Activated naive CD4-positive, alpha-beta T cell treated with anti-CD3 and anti-CD28 coated beads, Interleukin-2, amount 10 ng/mL, durations not matched to agents 7 days and 5 days (primary cell): ENCODE measurements around the gene CCDC167.
A peak's percentile ranks its signal among the peaks of the same experiment; 100 is the strongest.

Experiments used
- CTCF ChIA-PET: fragments of 350-600 bp; sonication (Branson Sonifier 250); formaldehyde crosslinking; loops from one replicate; lab custom pipeline; 2021; ENCODE audit warnings: antibody characterized with exemption; lab: Charles Lee
- DNase-seq: peaks from one replicate; pipeline ENCODE4 v3.0.0-alpha.2; 2020
- H3K27ac Mint-ChIP-seq: one replicate; pipeline ENCODE4 v1.8.0; 2021; ENCODE audit warnings: mild to moderate bottlenecking, moderate library complexity, mixed read lengths
- H3K27me3 Mint-ChIP-seq: one replicate; pipeline ENCODE4 v1.8.0; 2021; ENCODE audit warnings: mild to moderate bottlenecking, mixed read lengths
- H3K36me3 Mint-ChIP-seq: one replicate; pipeline ENCODE4 v1.8.0; 2021; ENCODE audit warnings: mixed read lengths
- H3K4me1 Mint-ChIP-seq: one replicate; pipeline ENCODE4 v1.8.0; 2021; ENCODE audit warnings: mixed read lengths
- H3K4me3 Mint-ChIP-seq: one replicate; pipeline ENCODE4 v1.8.0; 2021; ENCODE audit warnings: mild to moderate bottlenecking, moderate library complexity, mixed read lengths
- H3K9me3 Mint-ChIP-seq: one replicate; pipeline ENCODE4 v1.8.0; 2021; ENCODE audit warnings: mixed read lengths

CCDC167 gene

DNA sequence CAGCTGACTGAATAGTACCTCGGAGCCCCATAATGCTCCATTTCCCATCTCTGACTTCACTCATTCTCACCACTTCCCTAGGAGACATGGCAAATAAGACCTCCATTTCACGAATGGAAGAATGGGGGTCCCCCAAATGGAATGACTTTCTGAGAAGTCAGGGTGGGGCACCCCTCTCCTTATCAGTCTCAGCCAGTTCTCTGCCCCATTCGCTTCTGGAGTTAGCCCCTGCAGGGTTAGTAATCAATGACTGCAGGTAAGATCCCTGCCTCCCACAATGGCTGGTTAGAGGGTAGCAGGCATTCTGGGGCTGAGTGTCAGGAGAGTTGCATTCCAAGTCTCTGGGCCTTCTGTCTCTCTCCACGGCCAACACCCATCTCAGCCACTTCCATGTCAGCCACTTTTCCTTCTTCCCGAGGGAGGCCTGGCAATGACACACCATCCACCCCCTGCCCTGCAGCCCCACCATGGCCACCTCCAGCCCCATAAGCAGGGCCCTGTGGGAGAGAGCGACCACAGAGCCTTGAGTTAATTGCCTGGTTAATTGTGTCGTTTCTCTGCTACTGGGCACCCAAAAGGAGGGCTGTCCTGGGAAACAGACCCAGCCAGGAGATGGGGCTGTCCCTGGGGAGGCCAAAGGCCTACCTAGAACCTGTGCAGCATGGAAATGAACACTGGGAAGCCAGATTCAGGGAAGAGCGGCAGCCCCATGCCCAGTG is 13.4 kb downstream of the CCDC167 start:
- peaks cover 34% of the 10 kb centered on the region for H3K4me1 Mint-ChIP-seq
- CTCF ChIA-PET, result interaction anchor here (1.3 to 1.8 kb wide), 2 partner anchors 87 to 206 kb away, joined by 3 to 5 read pairs; no protein-coding TSS in a partner anchor
- H3K9me3 Mint-ChIP-seq, result no peaks in the 10 kb centered on the region

GRCh38 chr6:37485291-37485702 is 14.4 kb downstream of the CCDC167 start:
- H3K4me3 Mint-ChIP-seq, result no peak overlapping the region
- H3K36me3 Mint-ChIP-seq, result peaks cover 27% of the 10 kb centered on the region
- no peak for DNase-seq
- no peaks in the 10 kb centered on the region for H3K9me3 Mint-ChIP-seq
- H3K27ac Mint-ChIP-seq, result no peak overlapping the region
- H3K27me3 Mint-ChIP-seq, result no peaks in the 10 kb centered on the region
- CTCF ChIA-PET, result interaction anchor here (0.5 to 2.5 kb wide), 6 partner anchors 32 to 1009 kb away, joined by 3 to 33 read pairs (median 4); no protein-coding TSS in a partner anchor
- H3K4me1 Mint-ChIP-seq, result peaks cover 32% of the 10 kb centered on the region

More for the DNA sequence above, 13.4 kb downstream of the CCDC167 start:
- H3K27ac Mint-ChIP-seq, result peak overlapping the region; percentile 78
- H3K27me3 Mint-ChIP-seq, result no peaks in the 10 kb centered on the region
- peaks cover 26% of the 10 kb centered on the region for H3K36me3 Mint-ChIP-seq
- no peak for DNase-seq
- no peak overlapping the region for H3K4me3 Mint-ChIP-seq

DNA sequence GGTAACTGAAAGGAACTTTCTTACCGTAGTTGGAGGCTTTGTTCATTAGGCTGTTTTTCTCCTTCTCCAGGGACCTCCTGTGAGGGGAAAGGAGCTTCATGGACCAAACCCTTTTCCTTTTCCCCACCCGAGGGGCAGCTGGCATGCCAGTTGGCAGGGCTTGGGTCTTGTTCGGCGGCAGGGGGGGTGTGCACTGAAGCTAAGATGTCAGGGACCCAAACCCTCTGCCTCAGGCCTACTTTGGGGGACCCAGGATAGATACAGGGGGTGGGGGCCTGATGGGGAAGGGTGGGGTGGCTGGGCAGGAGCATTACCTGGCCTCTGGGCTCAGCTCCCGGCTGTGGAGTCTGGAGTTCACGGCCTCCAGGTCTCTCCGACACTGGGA is 14.9 kb downstream of the CCDC167 start:
- Mint-ChIP-seq H3K27me3 (no peaks in the 10 kb centered on the region), H3K4me1 (peaks cover 27% of the 10 kb centered on the region), H3K4me3 (no peak overlapping the region), H3K27ac (no peak overlapping the region), H3K9me3 (no peaks in the 10 kb centered on the region), H3K36me3 (peaks cover 28% of the 10 kb centered on the region)
- CTCF ChIA-PET, result interaction anchor here (0.5 to 2.5 kb wide), 6 partner anchors 32 to 1010 kb away, joined by 3 to 33 read pairs (median 4); no protein-coding TSS in a partner anchor
- no peak for DNase-seq

DNA sequence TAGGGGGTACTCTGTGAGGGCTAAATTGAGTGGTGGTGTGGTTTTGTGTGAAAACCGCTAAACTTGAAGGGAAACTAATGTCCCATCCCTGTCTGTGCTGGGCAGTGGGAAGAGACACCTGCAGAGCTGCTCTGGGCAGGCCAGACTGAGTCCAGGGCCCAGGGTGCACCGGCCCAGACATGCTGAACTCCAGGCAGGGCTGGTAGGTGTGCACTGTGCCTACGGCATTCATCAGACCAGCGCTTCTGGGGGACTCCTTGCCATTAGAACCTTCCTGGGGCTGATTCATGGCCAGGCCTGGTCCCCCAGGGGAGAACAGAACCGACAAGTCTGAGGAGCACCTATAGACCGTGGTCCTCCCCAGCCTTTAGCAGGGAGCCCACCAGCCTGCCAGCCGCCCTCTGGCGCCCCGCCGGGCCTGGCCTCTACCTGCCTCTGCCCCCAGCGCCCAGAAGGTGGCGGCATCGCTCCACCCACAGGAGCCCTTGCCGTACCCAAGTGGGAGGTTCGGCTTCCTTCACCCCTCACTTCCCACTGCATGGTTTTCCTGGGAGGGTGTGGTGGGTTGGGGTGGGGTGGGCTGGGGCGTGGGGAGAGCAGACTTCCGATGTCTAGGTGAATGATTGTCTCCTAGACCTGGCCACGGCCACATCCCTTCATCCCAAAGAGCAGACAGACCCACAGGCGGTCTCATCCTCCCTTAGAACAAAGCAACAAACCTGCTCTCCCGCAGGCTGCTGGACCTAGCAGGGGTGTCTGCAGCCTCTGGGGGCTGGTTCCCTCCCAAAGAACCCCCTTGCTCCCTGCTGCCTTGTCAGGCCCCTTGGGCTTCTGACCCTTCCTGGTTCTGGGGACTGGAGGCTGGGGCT is 15.5 kb downstream of the CCDC167 start:
- Mint-ChIP-seq H3K27ac (no peak overlapping the region), H3K36me3 (peaks cover 34% of the 10 kb centered on the region)

GRCh38 chr6:37483252-37483901 is 16.3 kb downstream of the CCDC167 start:
- DNase-seq, result no peak
- Mint-ChIP-seq H3K27ac (no peak overlapping the region), H3K9me3 (no peaks in the 10 kb centered on the region), H3K4me1 (peaks cover 15% of the 10 kb centered on the region), H3K4me3 (no peak overlapping the region), H3K27me3 (no peaks in the 10 kb centered on the region), H3K36me3 (peaks cover 40% of the 10 kb centered on the region)
- CTCF ChIA-PET, result interaction anchor here (0.8 to 2.5 kb wide), 3 partner anchors 10 to 84 kb away, joined by 3 to 33 read pairs (median 3); no protein-coding TSS in a partner anchor

More for the DNA sequence above, 15.5 kb downstream of the CCDC167 start:
- Mint-ChIP-seq H3K27me3 (no peaks in the 10 kb centered on the region), H3K4me3 (no peak overlapping the region), H3K9me3 (no peaks in the 10 kb centered on the region), H3K4me1 (peaks cover 22% of the 10 kb centered on the region)
- peak; percentile 81 for DNase-seq
- CTCF ChIA-PET, result interaction anchor here (0.8 to 2.5 kb wide), 4 partner anchors 11 to 89 kb away, joined by 3 to 33 read pairs (median 6); no protein-coding TSS in a partner anchor

- Mint-ChIP-seq H3K4me3 (no peak overlapping the region), H3K27ac (peak overlapping the region; percentile 2), H3K27me3 (no peaks in the 10 kb centered on the region), H3K4me1 (peaks cover 9% of the 10 kb centered on the region), H3K36me3 (peaks cover 41% of the 10 kb centered on the region), H3K9me3 (no peaks in the 10 kb centered on the region)
- DNase-seq, result no peak
- CTCF ChIA-PET, result interaction anchor here (1.6 kb wide), 1 partner anchor 84 kb away, joined by 3 read pairs; no protein-coding TSS in a partner anchor
Measured at GRCh38 chr6:37482606-37483251, 17.0 kb downstream of the CCDC167 start.

DNA sequence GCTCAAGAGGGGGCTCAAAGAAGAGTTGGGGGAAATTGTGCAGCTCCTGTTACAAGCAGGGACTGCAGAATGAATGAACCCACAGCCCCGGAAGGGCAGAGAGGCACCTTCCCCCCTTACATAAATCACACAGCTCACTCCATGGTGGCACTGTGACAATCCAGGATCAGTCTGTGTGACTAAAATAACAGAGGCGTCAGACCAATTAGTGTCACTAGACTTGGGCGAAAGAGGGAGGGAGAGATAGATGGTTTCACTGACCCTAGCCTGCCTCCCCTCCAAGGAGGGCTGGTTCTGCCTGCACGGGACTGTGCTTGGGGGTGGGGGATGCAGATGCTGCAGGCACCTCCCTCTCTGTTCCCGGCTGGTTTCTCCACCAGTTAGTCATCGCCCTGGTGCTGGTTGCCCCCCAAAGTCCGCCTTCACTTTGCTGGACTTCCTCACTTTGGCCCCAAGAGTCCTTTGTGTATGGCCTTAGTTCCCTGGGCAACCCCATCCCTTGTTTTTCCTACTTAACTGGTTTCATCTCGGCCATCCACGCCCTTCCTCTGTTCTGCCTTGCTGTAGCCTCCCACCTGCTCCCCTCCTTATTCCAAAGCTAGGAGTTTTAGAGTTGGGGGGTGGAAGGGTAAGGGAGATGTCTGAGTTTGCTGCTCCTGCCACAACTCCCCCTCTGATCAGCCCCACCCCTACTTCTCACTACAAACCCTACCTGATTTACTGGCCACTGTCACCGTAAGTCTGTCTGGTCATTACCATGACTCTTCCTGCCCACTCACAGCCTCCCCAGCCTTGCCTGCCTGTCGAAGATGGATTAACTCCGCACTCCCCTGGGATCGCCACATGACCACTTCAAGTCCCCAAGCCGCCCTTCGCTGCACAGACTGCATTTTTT is 17.7 kb downstream of the CCDC167 start:
- H3K27me3 Mint-ChIP-seq, result no peaks in the 10 kb centered on the region
- H3K9me3 Mint-ChIP-seq, result no peaks in the 10 kb centered on the region
- H3K4me1 Mint-ChIP-seq, result peaks cover 9% of the 10 kb centered on the region
- H3K27ac Mint-ChIP-seq, result peak overlapping the region; percentile 2
- H3K36me3 Mint-ChIP-seq, result peaks cover 45% of the 10 kb centered on the region
- no peak overlapping the region for H3K4me3 Mint-ChIP-seq
- DNase-seq, result peak; percentile 15
- CTCF ChIA-PET, result interaction anchor here (0.7 to 2.3 kb wide), 4 partner anchors 84 to 195 kb away, joined by 3 to 6 read pairs (median 4); no protein-coding TSS in a partner anchor

DNA sequence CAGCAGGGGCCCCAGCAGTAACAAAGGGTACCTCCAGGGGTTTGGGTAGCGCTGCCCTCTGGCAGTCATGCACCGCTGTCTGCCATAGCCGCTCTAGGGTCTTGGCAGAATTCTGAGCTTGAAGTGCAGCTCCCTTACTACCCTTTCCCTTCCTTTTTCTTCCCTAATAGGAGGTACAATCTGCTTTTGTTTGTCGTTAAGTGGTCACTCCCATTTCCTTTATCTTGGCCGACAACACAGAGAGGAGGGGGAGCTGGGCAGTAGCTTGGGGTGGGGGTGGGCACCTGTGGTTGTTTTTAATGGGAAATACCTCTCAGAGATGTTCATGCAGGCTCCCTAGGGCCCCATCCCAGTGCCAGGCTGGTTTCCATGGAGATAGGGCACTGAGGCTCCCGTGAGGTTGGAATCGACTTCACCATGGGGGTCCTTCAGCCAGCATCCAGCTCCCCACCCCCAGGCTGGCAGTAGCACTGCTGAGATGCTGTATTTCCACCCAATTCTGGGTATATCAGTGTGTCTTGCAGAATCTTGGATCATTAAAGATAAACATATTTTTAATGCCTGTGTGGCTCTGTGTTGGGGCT is 18.6 kb downstream of the CCDC167 start:
- Mint-ChIP-seq H3K27me3 (no peaks in the 10 kb centered on the region), H3K36me3 (peaks cover 51% of the 10 kb centered on the region), H3K9me3 (no peaks in the 10 kb centered on the region), H3K27ac (no peak overlapping the region), H3K4me1 (peaks cover 9% of the 10 kb centered on the region), H3K4me3 (no peak overlapping the region)
- peak; percentile 15 for DNase-seq
- CTCF ChIA-PET, result interaction anchor here (1.0 to 2.3 kb wide), 3 partner anchors 85 to 212 kb away, joined by 4 to 6 read pairs (median 5); no protein-coding TSS in a partner anchor

DNA sequence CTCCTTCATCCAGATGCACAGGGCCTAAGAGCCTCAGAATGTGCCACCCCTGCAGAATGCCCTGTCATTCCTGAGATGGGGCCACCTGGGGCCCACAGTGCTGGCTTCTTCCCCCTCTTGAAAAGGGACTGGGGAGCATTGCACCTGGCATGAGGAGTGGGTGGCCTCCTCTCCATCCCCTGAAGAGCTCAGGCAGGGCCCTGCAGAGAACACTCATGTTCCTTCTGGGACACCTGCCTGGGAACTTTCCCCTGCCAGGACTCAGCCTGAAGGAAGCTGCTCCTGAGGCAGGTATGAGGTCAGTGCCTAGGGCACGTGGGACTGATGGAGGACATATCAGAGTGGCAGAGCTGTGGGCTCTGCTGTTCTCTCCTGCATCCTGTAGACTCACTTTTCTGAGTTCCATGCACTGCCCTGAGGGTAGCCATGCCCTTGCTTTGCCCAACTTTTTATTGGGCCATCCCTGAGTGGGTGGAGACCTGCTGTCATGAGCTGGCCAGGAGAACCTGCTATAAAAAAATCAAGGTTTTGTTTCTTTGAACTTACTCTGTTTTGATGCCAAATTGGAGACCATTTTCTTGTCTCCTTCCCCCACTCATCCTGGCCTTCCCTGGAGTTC is 19.5 kb downstream of the CCDC167 start:
- H3K36me3 Mint-ChIP-seq, result peaks cover 55% of the 10 kb centered on the region
- no peaks in the 10 kb centered on the region for H3K9me3 Mint-ChIP-seq
- no peak for DNase-seq
- H3K27me3 Mint-ChIP-seq, result no peaks in the 10 kb centered on the region
- CTCF ChIA-PET, result interaction anchor here (0.7 to 2.3 kb wide), 5 partner anchors 10 to 459 kb away, joined by 3 to 6 read pairs (median 4); no protein-coding TSS in a partner anchor
- peaks cover 9% of the 10 kb centered on the region for H3K4me1 Mint-ChIP-seq
- H3K4me3 Mint-ChIP-seq, result no peak overlapping the region
- peak overlapping the region; percentile 58 for H3K27ac Mint-ChIP-seq

GRCh38 chr6:37479266-37479854 is 20.3 kb downstream of the CCDC167 start:
- peaks cover 60% of the 10 kb centered on the region for H3K36me3 Mint-ChIP-seq
- no peak overlapping the region for H3K27ac Mint-ChIP-seq
- no peak for DNase-seq
- H3K4me1 Mint-ChIP-seq, result peaks cover 9% of the 10 kb centered on the region
- H3K4me3 Mint-ChIP-seq, result no peak overlapping the region
- H3K27me3 Mint-ChIP-seq, result no peaks in the 10 kb centered on the region
- CTCF ChIA-PET, result interaction anchor here (1.1 to 1.4 kb wide), 2 partner anchors 83 to 87 kb away, joined by 3 to 6 read pairs; no protein-coding TSS in a partner anchor
- H3K9me3 Mint-ChIP-seq, result no peaks in the 10 kb centered on the region

DNA sequence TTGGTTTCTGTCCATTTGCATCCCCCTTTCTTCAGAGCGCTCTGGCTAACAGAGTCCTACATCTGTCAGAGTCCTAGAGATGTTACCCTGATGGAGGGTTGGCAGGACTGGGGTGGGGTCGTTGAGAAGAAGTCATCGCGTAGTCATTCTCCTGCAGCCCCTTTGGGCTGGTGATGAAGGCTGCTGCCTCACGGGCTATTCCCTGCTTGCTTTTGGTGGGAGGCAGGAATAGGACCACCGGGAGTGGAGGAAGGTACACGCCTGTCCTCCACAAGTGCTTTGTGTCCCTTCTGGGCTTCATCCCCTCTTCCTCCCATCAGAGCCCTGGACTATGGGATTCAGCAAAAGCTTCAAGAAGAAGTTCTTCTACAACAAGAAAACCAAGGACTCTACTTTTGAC is 20.9 kb downstream of the CCDC167 start:
- H3K27ac Mint-ChIP-seq, result no peak overlapping the region
- no peaks in the 10 kb centered on the region for H3K27me3 Mint-ChIP-seq
- CTCF ChIA-PET, result interaction anchor here (1.1 to 1.4 kb wide), 2 partner anchors 84 to 87 kb away, joined by 3 to 6 read pairs; no protein-coding TSS in a partner anchor
- H3K4me3 Mint-ChIP-seq, result no peak overlapping the region
- DNase-seq, result no peak
- H3K36me3 Mint-ChIP-seq, result peaks cover 64% of the 10 kb centered on the region
- H3K4me1 Mint-ChIP-seq, result peaks cover 7% of the 10 kb centered on the region
- no peaks in the 10 kb centered on the region for H3K9me3 Mint-ChIP-seq
